ENCODE results near the gene SYNPO.

SYNPO gene

DNA sequence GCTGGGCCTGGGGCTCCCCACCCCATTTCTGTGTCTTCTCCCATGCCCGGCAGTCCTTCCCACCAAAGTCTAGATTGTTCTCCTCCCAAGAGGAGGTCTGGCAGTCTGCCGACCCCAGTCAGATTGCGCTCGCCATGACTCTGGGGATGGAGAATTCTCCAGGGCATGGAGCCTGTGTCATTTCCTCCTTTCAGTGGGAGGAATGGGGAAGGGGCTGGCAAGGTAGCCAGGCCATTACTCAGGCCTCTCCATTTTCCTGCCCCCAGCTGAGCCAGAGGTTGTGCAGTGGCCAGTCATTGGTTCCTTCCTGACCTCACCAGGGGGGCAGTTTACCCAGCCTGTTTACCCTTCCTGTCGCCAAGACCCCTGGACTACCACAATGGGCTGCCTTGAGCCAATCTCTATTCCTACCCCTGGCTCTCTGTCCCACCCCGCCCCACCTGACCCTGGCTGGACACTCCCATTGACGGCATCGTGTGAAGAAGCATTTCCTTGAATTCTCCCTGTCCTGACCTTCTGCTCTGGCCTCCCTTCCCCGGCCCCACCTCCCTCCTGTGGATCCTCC lies 628 bp downstream of the SYNPO start:
- Histone ChIP-seq H3K9ac (ENCODE audit: low read length) (no peak overlapping the region), H3K27me3 (ENCODE audit: insufficient read depth, low read length) (0 out of 2 replicates have a peak, but pooled peaks cover 5% of the 10 kb centered on the region), H3K36me3 (ENCODE audit: insufficient read depth, low read length) (no peaks in the 10 kb centered on the region), H4K20me1 (ENCODE audit: insufficient read depth, low read length) (no peaks in the 10 kb centered on the region), H3K27ac (ENCODE audit: low read depth, low read length, poor library complexity, severe bottlenecking) (no peak overlapping the region), H3F3A (ENCODE audit: insufficient read depth, low read length) (no peaks in the 10 kb centered on the region), H3K9me3 (ENCODE audit: low read length) (no peaks in the 10 kb centered on the region), H3K4me1 (ENCODE audit: insufficient read depth, low read length, severe bottlenecking) (no peaks in the 10 kb centered on the region), H3K4me2 (ENCODE audit: low read length) (no peak overlapping the region), H3K4me3 (ENCODE audit: low read depth, low read length, poor library complexity, severe bottlenecking) (no peak overlapping the region), H2AFZ (ENCODE audit: low read length) (no peak overlapping the region), H3K9me2 (ENCODE audit: low read depth, low read length) (no peaks in the 10 kb centered on the region), H3K79me2 (ENCODE audit: insufficient read depth, low read length) (no peaks in the 10 kb centered on the region)
- TF ChIP-seq CTCF (IDR thresholded peaks at IDR 0.05; ENCODE audit: low read length) (no peak), EZH2 (IDR thresholded peaks at IDR 0.05; ENCODE audit: borderline replicate concordance, low read length) (no peak)

- no peak overlapping the region for H2AFZ ChIP-seq (ENCODE audit: low read length)
- H4K20me1 ChIP-seq (ENCODE audit: insufficient read depth, low read length), result no peaks in the 10 kb centered on the region
- H3K9ac ChIP-seq (ENCODE audit: low read length), result no peak overlapping the region
- no peaks in the 10 kb centered on the region for H3F3A ChIP-seq (ENCODE audit: insufficient read depth, low read length)
- H3K4me3 ChIP-seq (ENCODE audit: low read depth, low read length, poor library complexity, severe bottlenecking), result no peak overlapping the region
- no peaks in the 10 kb centered on the region for H3K9me2 ChIP-seq (ENCODE audit: low read depth, low read length)
- no peaks in the 10 kb centered on the region for H3K9me3 ChIP-seq (ENCODE audit: low read length)
- H3K27ac ChIP-seq (ENCODE audit: low read depth, low read length, poor library complexity, severe bottlenecking), result no peak overlapping the region
- no peaks in the 10 kb centered on the region for H3K36me3 ChIP-seq (ENCODE audit: insufficient read depth, low read length)
- TF ChIP-seq CTCF (IDR thresholded peaks at IDR 0.05; ENCODE audit: low read length) (no peak), EZH2 (IDR thresholded peaks at IDR 0.05; ENCODE audit: borderline replicate concordance, low read length) (no peak)
- no peak overlapping the region for H3K4me2 ChIP-seq (ENCODE audit: low read length)
- 0 out of 2 replicates have a peak, but pooled peaks cover 5% of the 10 kb centered on the region for H3K27me3 ChIP-seq (ENCODE audit: insufficient read depth, low read length)
- no peaks in the 10 kb centered on the region for H3K4me1 ChIP-seq (ENCODE audit: insufficient read depth, low read length, severe bottlenecking)
- H3K79me2 ChIP-seq (ENCODE audit: insufficient read depth, low read length), result no peaks in the 10 kb centered on the region
These were observed 1.5 kb downstream of the SYNPO start for GRCh38 chr5:150641824-150642566.

GRCh38 chr5:150642567-150642927 lies 2.1 kb downstream of the SYNPO start:
- H3K9me3 ChIP-seq (ENCODE audit: low read length), result no peaks in the 10 kb centered on the region
- no peak overlapping the region for H3K27ac ChIP-seq (ENCODE audit: low read depth, low read length, poor library complexity, severe bottlenecking)
- H3K9ac ChIP-seq (ENCODE audit: low read length), result no peak overlapping the region
- no peaks in the 10 kb centered on the region for H3K79me2 ChIP-seq (ENCODE audit: insufficient read depth, low read length)
- H3K9me2 ChIP-seq (ENCODE audit: low read depth, low read length), result no peaks in the 10 kb centered on the region
- no peaks in the 10 kb centered on the region for H3K4me1 ChIP-seq (ENCODE audit: insufficient read depth, low read length, severe bottlenecking)
- H3K27me3 ChIP-seq (ENCODE audit: insufficient read depth, low read length), result 0 out of 2 replicates have a peak, but pooled peaks cover 5% of the 10 kb centered on the region
- no peak overlapping the region for H3K4me3 ChIP-seq (ENCODE audit: low read depth, low read length, poor library complexity, severe bottlenecking)
- H3F3A ChIP-seq (ENCODE audit: insufficient read depth, low read length), result no peaks in the 10 kb centered on the region
- no peak overlapping the region for H3K4me2 ChIP-seq (ENCODE audit: low read length)
- no peak overlapping the region for H2AFZ ChIP-seq (ENCODE audit: low read length)
- no peaks in the 10 kb centered on the region for H4K20me1 ChIP-seq (ENCODE audit: insufficient read depth, low read length)
- no peak for TF ChIP-seq CTCF (IDR thresholded peaks at IDR 0.05; ENCODE audit: low read length)
- TF ChIP-seq EZH2 (IDR thresholded peaks at IDR 0.05; ENCODE audit: borderline replicate concordance, low read length), result no peak
- no peaks in the 10 kb centered on the region for H3K36me3 ChIP-seq (ENCODE audit: insufficient read depth, low read length)

Data from OCI-LY1 (cell line).